NCI-H128 (cell line): ENCODE measurements around the gene PDE1C.
"Not testable (repeated sequence)": the region's sequence is repeated elsewhere in the genome, so short reads cannot be mapped to it uniquely, and the experiment has no call there.

Source experiments
- DNase-seq: peaks from one replicate; lab custom pipeline; 2025; ENCODE audit not compliant: unreplicated experiment; lab: John Stamatoyannopoulos, UW

The PDE1C gene

DNA sequence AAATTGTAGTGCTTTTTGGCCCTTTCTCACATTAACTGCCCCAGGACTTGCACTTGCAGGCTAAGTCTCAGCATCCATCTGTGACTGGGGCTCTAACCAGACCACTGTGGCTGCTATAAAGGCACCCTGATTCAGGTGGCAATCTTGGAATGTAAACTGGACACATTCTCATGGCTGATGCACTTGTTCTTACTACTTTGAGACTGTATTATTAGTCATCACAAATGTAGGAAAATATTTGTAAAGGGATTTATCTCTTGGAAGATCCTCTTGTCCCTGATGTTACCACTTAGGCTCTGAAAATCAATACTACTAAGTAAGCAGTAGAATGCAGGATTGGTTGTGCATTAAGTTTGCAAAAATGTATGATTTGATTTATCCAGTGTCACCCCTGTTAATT, 25.0 kb downstream of the PDE1C start:
- DNase-seq, result no peak

DNA sequence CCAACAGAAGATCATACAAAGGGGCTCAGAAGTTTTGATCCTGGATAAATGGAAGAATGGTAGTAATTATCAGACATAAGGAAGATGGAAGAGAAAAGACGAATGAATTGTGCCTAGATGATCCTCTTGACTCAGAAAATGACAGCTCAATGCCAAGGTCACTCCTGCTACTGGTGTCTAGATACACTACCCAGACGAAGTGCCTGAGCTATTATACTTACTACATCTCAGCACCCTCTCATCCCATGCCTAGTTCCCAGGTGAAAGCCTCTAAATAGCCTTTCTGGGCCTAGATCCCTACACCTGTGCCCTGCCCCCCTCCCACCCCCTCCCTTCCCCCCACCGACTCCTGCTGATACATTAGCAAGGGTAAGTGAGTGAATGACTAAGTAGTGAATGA, 25.5 kb downstream of the PDE1C start:
- DNase-seq, result no peak

DNA sequence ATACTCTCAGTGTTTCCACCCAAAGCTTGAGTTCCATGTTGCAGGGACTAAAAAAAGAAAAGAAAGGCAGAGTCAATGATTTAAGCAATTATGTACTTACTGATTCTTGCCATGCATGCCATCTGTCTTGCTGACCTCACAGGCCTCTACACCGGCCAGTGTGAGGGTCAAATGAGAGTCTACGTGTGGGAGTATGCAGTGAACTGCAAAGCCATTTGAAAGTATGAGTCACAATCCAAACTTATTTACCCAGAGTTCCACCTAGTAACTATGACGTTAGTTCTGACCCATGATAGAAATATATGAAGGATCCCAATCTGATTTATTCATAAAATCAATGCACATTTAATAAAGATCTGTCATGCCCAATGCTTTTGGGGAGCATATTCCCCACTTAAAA, 26.5 kb downstream of the PDE1C start:
- no peak for DNase-seq

GRCh38 chr7:32042900-32043299, 27.3 kb downstream of the PDE1C start:
- no peak for DNase-seq

DNA sequence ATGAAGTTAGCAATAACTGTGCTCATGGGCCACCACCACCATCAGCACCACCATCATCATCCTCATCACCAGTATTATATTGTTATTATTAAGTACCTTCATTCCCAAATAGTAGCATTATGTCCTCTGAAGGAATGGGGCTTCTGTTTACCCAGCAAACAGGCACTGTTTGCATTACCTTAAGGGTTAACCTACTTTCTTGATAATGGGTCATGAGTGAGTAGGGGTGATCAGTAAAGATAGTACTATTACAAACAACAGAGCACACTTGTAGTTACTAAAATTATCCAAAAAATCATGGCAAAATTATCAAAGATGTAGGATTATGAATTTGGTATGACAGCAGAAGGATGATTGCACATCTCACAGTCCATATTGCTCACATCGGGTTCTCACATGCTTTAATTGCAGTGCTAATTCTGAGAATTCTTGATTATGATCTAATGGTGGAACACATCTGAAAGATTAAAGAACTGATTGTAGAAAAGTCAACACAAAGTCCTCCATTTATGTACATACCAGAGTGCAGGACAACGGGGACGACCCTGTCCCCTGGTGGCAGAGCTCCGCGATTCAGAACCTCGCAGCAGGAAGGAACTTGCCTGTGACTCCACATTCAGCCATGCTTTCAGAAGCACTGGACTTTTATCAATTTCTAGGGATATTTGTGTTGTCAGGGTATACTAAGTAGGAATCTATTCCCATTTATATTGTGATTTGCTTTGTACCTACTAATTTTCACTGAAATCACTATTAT, 31.0 kb downstream of the PDE1C start:
- no peak for DNase-seq

GRCh38 chr7:32037650-32038198, 32.5 kb downstream of the PDE1C start:
- no peak for DNase-seq

DNA sequence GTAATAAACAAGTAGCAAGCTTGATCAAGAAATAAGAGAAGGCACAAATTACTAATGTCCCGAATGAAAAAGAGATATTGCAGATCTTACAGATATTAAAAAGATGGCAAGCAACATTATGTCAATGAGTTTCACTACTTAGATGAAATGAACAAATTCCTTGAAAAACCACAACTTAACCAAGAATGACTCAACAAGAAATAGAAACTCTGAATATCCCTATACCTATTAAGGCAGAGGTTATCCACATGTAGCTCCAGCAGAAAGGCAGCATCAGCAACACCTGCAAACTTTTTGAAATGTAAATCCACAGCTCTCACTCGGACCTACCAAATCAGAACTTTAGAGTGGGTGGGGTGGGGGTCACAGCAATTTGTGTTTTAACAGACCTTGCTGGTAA, 33.6 kb downstream of the PDE1C start:
- no peak for DNase-seq

DNA sequence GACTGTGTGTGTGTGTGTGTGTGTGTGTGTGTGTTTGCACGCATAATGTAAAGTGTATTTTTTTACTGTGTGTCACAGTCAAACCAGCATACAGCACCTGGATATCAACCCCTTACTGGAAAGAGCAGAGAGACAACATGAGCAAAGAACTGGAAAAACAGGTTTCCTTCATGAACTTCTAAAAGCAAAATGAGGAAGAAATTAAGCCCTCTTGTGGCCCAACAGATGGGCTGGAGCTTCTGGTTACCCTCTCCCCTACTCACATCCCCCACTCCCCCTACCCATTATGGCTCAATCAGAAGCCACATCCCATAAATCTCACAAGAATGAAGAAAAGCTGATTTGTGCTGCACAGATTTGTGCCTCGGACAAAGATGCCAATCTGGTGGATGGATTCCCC, 36.2 kb downstream of the PDE1C start:
- DNase-seq, result no peak

DNA sequence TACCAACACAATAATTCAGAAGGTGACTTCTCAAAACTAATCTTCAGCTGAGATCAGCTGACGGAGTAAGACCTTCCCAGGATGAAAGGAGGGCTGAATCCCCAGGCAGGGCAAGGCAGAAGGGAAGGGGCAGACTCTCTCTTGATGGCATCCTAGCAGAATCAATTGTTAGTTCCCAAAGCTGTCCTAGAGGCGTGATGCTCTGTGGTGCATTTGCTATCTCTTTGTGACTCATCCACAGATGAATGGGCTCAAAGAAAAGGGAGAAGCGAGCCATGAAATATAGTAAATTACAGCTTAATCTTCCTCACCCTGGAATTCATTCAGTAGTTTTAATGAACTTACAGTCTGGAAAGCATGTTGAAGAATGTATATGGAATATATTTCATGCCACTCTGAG, 37.2 kb downstream of the PDE1C start:
- no peak for DNase-seq

- DNase-seq, result no peak
Measured at GRCh38 chr7:32032211-32032610, 38.0 kb downstream of the PDE1C start.

DNA sequence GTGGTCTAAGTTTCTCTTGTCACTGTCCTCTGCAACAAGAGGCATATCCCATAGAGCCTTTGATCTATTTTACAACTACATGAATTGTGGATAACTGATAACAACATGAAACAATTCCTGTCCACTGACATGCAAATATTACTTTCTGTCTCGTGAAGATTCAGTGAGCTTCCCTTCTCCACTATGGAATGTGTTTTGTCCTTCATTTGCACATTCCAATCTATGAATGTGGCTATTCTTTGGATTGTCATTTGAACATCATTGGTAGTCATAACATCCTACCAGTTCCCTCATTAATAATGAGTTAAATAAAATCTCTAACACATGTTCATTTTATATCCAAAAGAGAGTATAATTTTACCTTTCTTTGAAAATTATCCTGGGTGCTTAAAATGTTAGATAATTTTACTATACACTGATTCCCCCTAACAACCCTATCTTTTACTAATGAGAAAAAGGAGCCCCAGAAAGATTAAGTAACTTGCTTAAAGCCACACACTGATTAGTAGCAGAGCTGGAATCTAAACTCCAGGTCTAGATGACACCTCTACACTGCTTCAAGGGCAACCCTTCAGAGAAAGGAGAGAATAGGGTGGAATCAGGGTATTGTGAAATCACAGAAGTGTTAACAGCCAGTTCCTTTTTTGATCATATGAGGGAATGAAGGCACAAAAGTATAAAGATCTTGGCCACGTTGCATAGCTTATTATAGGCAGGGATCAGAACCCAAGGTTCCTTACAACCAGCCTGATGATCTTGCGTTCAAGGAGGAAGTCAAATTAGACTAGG, 39.1 kb downstream of the PDE1C start:
- no peak for DNase-seq

GRCh38 chr7:32026083-32026425, 44.2 kb downstream of the PDE1C start:
- no peak for DNase-seq

- DNase-seq, result no peak
Measured at GRCh38 chr7:32025381-32026082, 44.7 kb downstream of the PDE1C start.

DNA sequence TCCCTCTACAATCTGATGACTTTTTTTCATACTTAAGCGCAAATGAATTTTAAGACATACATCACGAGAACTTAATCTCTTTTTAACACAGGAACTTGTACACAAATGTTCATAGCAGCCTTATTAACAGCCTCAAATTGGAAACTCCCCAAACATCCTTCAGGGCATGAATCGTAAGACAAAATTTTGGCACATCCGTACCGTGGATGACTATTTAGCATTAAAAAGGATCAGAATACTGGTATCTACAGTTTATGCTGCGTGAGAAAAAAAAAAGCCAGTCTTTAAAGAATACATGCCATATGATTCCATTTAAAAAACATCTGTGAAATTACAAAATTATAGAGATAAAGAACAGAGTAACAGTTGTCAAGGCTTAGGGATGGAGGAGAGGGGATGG, 46.8 kb downstream of the PDE1C start:
- no peak for DNase-seq

GRCh38 chr7:32022966-32023365, 47.2 kb downstream of the PDE1C start:
- no peak for DNase-seq

- DNase-seq, result no peak
Measured at GRCh38 chr7:32020551-32021159, 49.6 kb downstream of the PDE1C start.

DNA sequence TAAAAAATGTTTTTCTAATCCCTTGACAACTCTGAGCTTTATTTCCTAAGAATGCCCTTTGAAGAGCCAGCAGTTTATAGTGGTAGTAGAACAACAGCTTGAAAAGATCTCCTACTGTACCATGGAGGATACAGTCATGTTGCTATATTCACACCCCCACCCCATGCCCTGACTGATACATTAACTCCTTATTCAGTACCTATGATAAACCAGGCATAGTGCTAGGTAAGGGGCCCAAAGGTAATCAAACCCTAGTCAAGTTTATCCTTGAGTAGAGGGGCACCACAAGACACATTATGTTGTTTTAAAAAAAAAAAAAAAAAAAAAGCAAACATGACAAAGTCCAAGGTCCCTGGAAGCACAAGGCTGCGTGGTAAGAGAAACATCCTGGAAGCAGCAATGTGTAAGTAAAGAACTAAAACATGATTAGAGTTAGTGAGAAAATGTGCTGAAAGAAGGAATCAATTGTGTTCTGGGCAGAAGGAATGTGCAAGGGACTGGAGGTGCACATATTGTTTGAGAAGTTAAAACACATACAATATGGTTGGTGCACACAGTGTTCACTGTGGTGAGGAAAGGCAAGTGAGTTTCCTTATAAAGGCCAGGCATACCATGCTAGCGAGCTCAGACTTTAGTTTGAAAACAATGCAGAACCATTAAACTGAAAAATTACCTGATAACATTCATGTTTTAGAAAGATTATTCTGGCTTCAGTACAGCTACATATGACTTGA, 51.2 kb downstream of the PDE1C start:
- DNase-seq, result no peak

DNA sequence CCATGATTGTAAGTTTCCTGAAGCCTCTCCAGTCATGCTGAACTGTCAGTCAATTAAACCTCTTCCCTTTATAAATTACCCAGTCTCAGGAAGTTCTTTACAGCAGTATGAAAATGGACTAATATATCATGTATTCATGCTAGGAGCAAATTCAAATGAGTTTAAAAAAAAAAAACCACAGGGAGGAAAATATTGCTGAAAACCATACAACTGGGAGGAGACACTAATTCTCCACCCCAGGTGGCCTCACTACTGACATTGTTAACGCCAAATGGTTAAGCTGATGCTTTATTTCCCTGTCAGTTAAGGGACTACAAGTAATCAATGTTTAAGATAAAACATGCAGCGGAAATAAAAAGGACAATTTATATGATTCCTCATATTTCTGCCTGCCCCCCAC, 55.1 kb downstream of the PDE1C start:
- DNase-seq, result no peak

DNA sequence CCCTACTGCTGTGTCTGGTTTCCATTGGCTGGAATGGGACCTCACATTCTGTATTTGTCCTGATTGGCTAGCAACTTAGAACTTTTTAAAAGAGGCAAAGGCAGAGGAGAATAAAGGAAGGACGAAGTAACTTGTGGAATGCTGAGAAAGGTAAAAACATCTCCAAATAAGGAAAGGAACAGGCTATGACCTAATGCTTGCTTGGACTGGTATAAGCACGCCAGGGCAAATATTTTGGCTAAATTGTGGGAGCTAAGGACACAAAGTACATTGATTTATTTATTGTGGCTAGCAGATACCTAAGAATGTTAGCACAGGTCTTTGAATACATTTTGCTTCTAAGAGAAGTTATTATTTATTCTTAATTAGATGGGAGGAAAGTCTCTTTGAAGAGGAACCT, 56.7 kb downstream of the PDE1C start:
- DNase-seq, result not testable (repeated sequence)

DNA sequence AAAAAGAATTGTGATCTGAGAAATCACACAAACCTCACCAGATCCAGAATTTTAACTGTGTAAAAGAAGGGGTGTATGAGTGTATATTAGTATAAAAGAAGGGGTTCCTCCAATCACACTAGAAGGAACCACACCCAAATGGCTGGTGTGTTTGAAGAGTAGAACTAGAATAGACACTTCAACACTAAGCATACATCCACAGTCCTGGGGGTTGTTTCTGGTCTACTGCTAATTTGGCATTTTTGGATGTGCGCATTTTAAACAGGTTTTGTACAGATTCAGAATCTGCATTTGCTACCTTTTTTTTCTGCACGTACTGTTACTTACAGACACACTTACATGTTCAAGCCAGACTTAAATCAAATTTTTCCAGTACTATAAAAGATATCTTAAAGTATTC, 64.6 kb downstream of the PDE1C start:
- DNase-seq, result no peak

GRCh38 chr7:32001948-32002347, 68.3 kb downstream of the PDE1C start:
- no peak for DNase-seq
